ENCODE measurements around the gene PSMB2. TPM values are rescaled to one million over a fixed set of nuclear protein-coding genes. Genes with fewer than 3 reads are reported as not detected.

Gene PSMB2
- polyA plus RNA-seq, 1 donor from 2014 or later: 48.2 TPM

DNA sequence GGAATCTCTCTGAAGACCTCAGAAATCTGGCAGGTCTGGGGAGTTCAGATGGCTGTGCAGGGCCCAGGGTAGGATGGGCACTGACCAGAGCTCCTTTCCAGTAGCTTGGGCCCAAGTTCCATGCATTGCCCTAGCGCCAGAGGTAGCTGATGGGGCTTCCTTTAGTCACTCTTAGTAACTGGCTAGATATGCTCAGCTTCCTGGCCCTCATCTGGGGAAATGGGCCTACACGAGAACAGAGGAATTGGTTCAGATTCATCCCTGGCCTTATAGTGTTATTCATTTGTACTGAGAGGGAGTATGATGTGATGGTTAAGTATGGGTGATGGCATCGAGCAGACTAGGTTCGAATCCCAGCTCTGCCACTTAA lies 15.5 kb upstream of the PSMB2 start:
- Histone ChIP-seq H3K36me3 (ENCODE audit: insufficient read depth, low read length) (no peaks in the 10 kb centered on the region), H3K27ac (ENCODE audit: low read length) (no peak overlapping the region), H3F3A (ENCODE audit: insufficient read depth, low read length, poor library complexity, severe bottlenecking) (no peaks in the 10 kb centered on the region), H4K20me1 (ENCODE audit: insufficient read depth) (no peaks in the 10 kb centered on the region), H3K9ac (ENCODE audit: low read length) (no peak overlapping the region), H3K4me2 (ENCODE audit: low read length) (no peak overlapping the region), H3K79me2 (replicated peaks; ENCODE audit: insufficient read depth, low read length) (no peaks in the 10 kb centered on the region), H3K4me3 (ENCODE audit: low read length) (no peak overlapping the region), H2AFZ (ENCODE audit: low read depth, low read length) (no peak overlapping the region), H3K9me3 (ENCODE audit: low read length) (no peaks in the 10 kb centered on the region), H3K27me3 (ENCODE audit: insufficient read depth, low read depth, low read length) (peaks cover 16% of the 10 kb centered on the region), H3K9me2 (ENCODE audit: insufficient read depth, low read length) (no peaks in the 10 kb centered on the region)
- TF ChIP-seq EZH2 (IDR thresholded peaks at IDR 0.05; ENCODE audit: borderline replicate concordance, insufficient read depth, low read length, poor library complexity, severe bottlenecking): no peak
- TF ChIP-seq, protein P1, sequence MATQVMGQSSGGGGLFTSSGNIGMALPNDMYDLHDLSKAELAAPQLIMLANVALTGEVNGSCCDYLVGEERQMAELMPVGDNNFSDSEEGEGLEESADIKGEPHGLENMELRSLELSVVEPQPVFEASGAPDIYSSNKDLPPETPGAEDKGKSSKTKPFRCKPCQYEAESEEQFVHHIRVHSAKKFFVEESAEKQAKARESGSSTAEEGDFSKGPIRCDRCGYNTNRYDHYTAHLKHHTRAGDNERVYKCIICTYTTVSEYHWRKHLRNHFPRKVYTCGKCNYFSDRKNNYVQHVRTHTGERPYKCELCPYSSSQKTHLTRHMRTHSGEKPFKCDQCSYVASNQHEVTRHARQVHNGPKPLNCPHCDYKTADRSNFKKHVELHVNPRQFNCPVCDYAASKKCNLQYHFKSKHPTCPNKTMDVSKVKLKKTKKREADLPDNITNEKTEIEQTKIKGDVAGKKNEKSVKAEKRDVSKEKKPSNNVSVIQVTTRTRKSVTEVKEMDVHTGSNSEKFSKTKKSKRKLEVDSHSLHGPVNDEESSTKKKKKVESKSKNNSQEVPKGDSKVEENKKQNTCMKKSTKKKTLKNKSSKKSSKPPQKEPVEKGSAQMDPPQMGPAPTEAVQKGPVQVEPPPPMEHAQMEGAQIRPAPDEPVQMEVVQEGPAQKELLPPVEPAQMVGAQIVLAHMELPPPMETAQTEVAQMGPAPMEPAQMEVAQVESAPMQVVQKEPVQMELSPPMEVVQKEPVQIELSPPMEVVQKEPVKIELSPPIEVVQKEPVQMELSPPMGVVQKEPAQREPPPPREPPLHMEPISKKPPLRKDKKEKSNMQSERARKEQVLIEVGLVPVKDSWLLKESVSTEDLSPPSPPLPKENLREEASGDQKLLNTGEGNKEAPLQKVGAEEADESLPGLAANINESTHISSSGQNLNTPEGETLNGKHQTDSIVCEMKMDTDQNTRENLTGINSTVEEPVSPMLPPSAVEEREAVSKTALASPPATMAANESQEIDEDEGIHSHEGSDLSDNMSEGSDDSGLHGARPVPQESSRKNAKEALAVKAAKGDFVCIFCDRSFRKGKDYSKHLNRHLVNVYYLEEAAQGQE (IDR thresholded peaks at IDR 0.05; ENCODE audit: borderline replicate concordance): no peak
- TF ChIP-seq MXI1 (conservative IDR thresholded peaks at IDR 0.05; ENCODE audit: poor library complexity, severe bottlenecking): no peak
- TF ChIP-seq EP300 (conservative IDR thresholded peaks at IDR 0.05; ENCODE audit: poor library complexity, severe bottlenecking): no peak
- TF ChIP-seq SMC3 (conservative IDR thresholded peaks at IDR 0.05; ENCODE audit: poor library complexity): no peak
- TF ChIP-seq RAD21 (conservative IDR thresholded peaks at IDR 0.05): no peak
- no peak for TF ChIP-seq TAF1 (IDR thresholded peaks at IDR 0.05; ENCODE audit: low read depth)
- TF ChIP-seq, protein P2, sequence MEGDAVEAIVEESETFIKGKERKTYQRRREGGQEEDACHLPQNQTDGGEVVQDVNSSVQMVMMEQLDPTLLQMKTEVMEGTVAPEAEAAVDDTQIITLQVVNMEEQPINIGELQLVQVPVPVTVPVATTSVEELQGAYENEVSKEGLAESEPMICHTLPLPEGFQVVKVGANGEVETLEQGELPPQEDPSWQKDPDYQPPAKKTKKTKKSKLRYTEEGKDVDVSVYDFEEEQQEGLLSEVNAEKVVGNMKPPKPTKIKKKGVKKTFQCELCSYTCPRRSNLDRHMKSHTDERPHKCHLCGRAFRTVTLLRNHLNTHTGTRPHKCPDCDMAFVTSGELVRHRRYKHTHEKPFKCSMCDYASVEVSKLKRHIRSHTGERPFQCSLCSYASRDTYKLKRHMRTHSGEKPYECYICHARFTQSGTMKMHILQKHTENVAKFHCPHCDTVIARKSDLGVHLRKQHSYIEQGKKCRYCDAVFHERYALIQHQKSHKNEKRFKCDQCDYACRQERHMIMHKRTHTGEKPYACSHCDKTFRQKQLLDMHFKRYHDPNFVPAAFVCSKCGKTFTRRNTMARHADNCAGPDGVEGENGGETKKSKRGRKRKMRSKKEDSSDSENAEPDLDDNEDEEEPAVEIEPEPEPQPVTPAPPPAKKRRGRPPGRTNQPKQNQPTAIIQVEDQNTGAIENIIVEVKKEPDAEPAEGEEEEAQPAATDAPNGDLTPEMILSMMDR (IDR thresholded peaks at IDR 0.05; ENCODE audit: poor library complexity, severe bottlenecking): no peak
- TF ChIP-seq POLR2AphosphoS5 (IDR thresholded peaks at IDR 0.05): no peak

DNA sequence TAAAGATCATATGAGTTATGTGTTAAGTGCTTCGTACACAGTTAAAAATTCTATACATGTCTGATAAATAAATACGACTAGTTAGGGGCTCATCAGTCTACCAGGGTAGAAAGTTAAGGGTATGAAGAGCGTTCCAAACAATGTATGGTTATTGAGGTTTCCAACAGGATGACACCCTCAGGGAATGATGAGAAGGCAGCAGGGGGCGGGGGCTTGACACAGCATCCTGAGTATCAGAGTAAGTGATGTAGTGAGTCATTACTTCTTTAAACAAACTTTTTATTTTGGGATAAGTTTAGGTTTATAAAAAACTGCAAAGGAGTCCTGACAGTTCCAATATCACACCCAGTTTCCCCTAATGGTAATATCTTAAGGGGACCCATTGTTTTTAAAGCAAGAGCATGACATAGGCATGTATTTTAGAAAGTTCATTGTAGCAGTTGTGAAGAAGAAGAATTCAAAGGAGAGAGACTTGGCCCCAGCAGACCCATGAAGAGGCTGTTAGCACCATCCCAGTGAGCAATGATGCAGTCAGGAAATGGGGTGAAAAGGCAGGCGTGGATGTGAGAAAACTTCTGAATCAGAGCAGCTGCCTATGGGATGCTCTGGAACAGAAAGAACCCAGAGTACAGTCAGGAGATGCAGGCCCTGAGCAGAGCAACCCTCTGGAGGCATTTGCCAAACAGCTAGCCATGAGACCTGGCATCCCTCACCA lies 15.0 kb upstream of the PSMB2 start:
- no peaks in the 10 kb centered on the region for H3F3A ChIP-seq (ENCODE audit: insufficient read depth, low read length, poor library complexity, severe bottlenecking)
- H3K79me2 ChIP-seq (replicated peaks; ENCODE audit: insufficient read depth, low read length): no peaks in the 10 kb centered on the region
- H4K20me1 ChIP-seq (ENCODE audit: insufficient read depth): no peaks in the 10 kb centered on the region
- no peaks in the 10 kb centered on the region for H3K9me3 ChIP-seq (ENCODE audit: low read length)
- TF ChIP-seq, protein P2 (IDR thresholded peaks at IDR 0.05; ENCODE audit: poor library complexity, severe bottlenecking): no peak
- TF ChIP-seq TAF1 (IDR thresholded peaks at IDR 0.05; ENCODE audit: low read depth): no peak
- TF ChIP-seq, protein P1 (IDR thresholded peaks at IDR 0.05; ENCODE audit: borderline replicate concordance): no peak
- no peak for TF ChIP-seq SMC3 (conservative IDR thresholded peaks at IDR 0.05; ENCODE audit: poor library complexity)
- TF ChIP-seq POLR2AphosphoS5 (IDR thresholded peaks at IDR 0.05): no peak
- TF ChIP-seq MXI1 (conservative IDR thresholded peaks at IDR 0.05; ENCODE audit: poor library complexity, severe bottlenecking): no peak
- no peak for TF ChIP-seq RAD21 (conservative IDR thresholded peaks at IDR 0.05)
- TF ChIP-seq EP300 (conservative IDR thresholded peaks at IDR 0.05; ENCODE audit: poor library complexity, severe bottlenecking): no peak
- TF ChIP-seq EZH2 (IDR thresholded peaks at IDR 0.05; ENCODE audit: borderline replicate concordance, insufficient read depth, low read length, poor library complexity, severe bottlenecking): no peak
- H3K4me2 ChIP-seq (ENCODE audit: low read length): no peak overlapping the region
- no peaks in the 10 kb centered on the region for H3K36me3 ChIP-seq (ENCODE audit: insufficient read depth, low read length)
- H3K4me3 ChIP-seq (ENCODE audit: low read length): no peak overlapping the region
- H3K27me3 ChIP-seq (ENCODE audit: insufficient read depth, low read depth, low read length): peaks cover 16% of the 10 kb centered on the region
- H2AFZ ChIP-seq (ENCODE audit: low read depth, low read length): no peak overlapping the region
- H3K9ac ChIP-seq (ENCODE audit: low read length): no peak overlapping the region
- no peak overlapping the region for H3K27ac ChIP-seq (ENCODE audit: low read length)
- H3K9me2 ChIP-seq (ENCODE audit: insufficient read depth, low read length): no peaks in the 10 kb centered on the region

Data from neural cell (in vitro differentiated cells).